Activated T-cell treated with anti-CD3 and anti-CD28 coated beads for 48 hours (primary cell): ENCODE results near the gene MED27.
"Not testable (repeated sequence)": the region's sequence is repeated elsewhere in the genome, so short reads cannot be mapped to it uniquely, and the experiment has no call there.

Experiments used
- DNase-seq: peaks from one replicate; pipeline ENCODE4 v3.0.0-alpha.2; 2020; ENCODE audit warnings: low read depth

Gene MED27

DNA sequence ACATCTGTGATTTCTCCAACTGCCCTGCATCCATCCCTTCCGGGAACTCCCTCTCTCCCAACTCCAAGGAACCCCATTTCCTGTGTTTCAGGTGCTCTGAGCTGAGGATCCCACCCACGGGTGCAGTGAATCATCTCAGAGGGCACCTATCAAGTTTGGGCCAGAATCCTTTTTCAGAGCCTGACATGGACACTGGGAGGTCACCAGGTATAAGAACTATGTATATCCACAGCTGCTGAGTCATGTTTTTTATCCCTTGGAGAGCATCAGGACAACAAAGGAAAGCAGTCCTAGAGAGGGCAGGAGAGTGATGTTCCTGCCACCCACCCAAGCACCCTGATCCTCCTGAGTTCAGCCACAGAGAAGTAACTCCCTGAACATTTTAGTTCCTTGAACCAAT is 3.8 kb downstream of the MED27 start:
- no peak for DNase-seq

GRCh38 chr9:132074736-132075135 is 4.9 kb downstream of the MED27 start:
- DNase-seq, result no peak

GRCh38 chr9:132071847-132072507 is 7.7 kb downstream of the MED27 start:
- DNase-seq, result no peak

DNA sequence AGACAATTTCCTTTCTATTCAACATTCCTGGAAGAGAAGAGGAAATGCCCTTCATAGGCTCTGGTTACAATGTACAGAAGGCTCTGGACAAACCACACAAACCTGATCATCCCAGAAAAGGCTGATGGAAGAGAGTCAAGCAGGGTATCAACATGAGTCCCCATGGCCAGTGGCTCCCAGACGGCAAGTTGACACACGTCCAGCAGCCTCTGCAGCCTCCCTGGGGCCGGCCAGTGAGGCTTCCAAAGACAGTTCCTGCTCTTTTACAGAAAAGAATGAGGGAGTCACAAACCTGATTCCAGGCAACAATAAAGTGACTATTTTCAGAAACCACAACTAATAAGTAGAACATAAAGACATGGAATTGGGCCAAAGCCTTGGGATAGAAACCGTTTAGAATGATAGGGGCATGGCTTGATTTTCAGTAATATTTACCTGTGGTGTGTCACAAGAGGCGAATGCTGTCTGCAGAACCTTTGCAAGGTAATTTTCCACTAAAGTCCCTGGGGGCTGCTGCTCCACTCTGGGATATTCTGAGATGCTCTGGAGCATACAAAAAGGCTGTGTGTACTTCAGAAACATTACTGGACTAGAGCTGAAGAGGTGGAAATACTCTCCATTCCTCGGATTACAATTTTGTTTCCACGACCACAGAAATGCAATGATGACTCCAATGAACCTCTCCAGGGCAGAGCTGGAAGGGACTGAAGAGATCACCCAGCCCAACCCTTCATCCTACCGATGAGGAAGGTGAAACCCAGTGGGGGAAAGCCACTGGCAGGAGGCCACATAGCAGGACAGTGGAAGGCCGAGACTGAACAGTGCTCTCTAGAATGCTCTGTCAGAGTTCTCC is 10.4 kb downstream of the MED27 start:
- DNase-seq, result no peak

GRCh38 chr9:132068605-132069004 is 11.1 kb downstream of the MED27 start:
- no peak for DNase-seq

DNA sequence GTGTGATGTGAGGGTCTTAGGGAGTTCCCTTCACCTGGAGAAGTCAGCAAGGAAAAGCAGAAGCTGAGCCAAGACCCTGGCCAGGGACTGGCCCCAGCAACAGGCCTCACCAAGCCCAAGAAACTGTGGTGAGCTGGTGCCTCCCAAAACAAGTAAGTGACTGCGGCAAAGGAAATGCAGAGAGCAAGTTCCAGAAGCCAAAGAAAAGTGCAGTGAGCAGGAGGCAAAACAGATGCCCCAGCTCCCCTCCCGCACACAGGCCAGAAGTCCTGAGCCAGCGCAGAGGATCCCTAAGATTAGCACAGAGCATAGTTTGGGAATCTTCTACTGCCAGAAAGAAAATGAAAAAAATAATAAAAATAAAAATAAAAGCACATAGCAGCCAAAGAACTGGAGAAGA is 13.2 kb downstream of the MED27 start:
- no peak for DNase-seq

DNA sequence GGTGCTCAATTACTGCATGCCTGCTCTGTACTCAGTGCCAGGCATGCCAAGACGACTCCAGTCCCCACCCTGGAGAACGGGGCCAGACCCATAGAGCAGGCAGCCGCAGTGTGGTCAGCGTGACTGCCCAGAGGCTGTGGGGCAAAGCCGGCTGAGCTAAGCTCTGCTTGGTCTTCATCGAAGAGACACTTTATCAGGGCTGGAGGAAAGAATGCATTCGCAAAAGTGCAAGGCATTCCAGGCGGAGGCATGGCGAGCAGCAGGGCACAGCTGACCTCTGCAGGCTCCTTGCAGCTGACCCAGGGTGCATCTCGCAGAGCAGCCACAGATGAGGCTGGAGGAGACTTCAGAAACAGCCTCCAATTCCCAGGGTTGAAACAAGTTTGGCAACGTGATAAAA is 13.6 kb downstream of the MED27 start:
- no peak for DNase-seq

GRCh38 chr9:132063281-132063680 is 16.4 kb downstream of the MED27 start:
- DNase-seq, result no peak

- DNase-seq, result no peak
These were observed 16.9 kb downstream of the MED27 start for GRCh38 chr9:132062806-132063205.

- DNase-seq, result no peak
These were observed 18.1 kb downstream of the MED27 start for GRCh38 chr9:132061526-132061925.

- no peak for DNase-seq
These were observed 20.3 kb downstream of the MED27 start for GRCh38 chr9:132059361-132059760.

GRCh38 chr9:132058226-132058625 is 21.4 kb downstream of the MED27 start:
- DNase-seq, result not testable (repeated sequence)

DNA sequence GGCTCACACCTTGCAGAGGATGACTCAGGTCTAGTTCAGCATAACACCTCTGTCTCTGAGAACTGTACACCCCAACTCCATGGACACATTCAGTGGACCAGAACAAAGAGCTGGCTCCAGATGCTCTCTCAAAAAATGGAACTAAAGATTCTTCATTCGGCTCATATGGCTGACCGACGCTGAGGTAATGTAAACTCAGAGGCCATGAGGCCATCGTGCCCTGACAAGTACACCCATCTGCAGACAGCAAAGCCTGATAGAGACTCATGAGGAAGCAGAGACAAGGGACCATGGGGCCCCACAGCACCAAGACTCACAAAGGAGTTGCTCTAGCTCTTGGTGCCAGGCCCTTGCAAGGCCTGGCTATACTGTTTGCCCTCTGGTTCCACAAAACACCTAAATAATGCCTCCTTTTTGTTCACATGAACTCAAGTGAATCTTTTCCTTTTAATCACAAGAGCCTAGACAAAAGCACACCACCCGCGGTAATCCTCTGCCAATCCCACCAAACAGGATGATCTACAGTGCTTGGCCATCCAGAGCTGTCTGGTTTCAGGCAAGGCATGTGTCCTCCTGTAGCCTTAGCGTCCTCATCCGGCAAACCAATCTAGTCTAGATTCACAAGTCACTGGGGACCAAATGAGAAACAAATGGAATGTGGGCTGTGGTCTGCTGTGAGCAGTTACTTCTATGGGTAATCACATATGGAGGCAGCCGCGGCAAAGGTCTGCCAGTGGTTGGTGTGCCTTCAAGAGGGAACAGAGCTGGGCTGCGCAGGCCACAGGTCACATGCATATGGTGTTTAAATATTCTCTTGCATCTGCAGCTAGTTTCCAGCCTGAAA is 22.7 kb downstream of the MED27 start:
- no peak for DNase-seq

DNA sequence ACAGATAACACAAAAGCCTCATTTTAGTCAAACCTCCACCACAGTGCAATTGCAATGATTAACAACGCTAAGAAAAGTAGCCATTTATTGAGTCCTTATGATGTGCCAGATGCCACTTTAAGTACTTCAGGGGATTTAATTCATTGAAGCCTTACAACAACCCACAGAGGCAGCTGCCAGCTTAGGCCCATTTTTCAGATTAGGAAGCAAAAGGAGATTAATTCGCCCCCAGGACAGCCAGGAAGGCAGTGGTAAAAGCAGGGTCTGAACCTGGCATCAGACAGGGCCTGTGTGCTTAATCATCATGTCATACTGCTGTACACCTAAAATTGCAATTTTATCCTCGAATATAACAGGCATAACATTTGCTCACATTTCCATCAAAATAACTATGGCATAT is 23.9 kb downstream of the MED27 start:
- no peak for DNase-seq

DNA sequence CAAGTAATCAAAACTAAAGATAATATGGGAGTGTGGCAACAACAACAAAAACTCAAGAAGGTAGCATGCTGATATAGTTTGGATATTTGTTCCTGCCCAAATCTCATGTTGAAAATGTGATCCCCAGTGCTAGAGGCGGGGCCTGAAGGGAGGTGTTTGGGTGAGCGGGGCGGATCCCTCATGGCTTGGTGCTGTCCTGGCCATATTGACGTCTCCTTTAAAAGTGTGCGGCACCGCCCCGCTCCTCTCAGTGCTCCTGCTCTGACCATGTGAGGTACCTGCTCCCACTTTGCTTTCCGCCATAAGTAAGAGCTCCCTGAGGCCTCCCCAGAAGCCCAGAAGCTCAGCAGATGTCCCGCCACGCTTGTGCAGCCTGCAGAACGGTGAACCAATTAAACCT is 25.6 kb downstream of the MED27 start:
- DNase-seq, result no peak

- no peak for DNase-seq
These were observed 29.8 kb downstream of the MED27 start for GRCh38 chr9:132049900-132050299.

GRCh38 chr9:132049323-132049882 is 30.3 kb downstream of the MED27 start:
- no peak for DNase-seq

- DNase-seq, result no peak
These were observed 31.5 kb downstream of the MED27 start for GRCh38 chr9:132048201-132048600.

DNA sequence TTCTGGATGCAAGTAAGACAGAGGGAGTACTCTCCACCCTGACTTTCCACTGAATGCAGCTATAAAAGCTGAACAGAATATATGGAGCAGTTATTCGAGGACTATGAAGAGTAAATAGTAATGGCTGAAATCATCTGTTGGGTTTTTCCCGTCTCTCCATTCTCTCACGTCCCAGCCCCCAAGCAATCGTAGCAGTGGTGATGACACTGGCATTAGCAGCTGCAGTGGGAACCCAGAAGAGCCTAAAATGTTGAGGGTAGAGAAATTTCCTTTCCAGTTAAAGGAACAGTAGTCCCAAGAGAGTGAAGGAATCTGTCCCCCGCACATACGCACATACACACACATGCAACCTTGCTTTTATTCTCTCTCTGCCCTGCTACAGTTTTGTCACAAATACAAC is 33.2 kb downstream of the MED27 start:
- no peak for DNase-seq

DNA sequence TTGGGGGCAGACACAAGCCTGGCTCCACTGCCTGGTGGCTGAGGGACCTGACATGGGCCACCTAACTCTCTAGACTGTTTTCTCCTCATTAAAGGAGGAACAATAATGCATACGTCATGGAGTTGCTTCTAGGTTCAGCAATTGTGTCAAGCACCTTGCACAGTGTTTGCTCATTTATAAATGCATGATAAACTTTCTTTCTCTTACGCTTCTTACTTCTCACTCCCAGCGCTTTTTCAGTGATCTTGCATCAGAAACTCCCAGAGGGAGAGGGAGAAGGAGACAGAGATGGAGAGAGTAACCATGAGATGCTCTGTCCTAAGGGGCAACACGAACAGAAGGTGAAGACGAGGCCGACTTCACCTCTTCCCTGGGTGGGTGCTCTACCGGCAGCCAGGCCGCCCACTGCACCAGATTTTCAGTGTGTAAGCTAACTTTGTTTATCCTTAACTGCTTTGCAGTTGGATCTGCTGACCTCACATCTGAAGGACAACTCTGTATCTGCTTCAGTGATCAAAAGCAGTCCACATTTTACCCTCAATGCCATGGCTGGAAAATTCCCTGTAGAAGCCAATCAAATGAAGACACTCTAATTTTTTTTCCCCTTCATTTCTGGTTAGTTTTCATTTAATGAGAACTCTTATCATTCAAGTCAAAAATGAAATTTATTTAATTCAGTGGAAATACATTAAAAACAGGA is 35.3 kb downstream of the MED27 start:
- no peak for DNase-seq

GRCh38 chr9:132043708-132044107 is 36.0 kb downstream of the MED27 start:
- no peak for DNase-seq

DNA sequence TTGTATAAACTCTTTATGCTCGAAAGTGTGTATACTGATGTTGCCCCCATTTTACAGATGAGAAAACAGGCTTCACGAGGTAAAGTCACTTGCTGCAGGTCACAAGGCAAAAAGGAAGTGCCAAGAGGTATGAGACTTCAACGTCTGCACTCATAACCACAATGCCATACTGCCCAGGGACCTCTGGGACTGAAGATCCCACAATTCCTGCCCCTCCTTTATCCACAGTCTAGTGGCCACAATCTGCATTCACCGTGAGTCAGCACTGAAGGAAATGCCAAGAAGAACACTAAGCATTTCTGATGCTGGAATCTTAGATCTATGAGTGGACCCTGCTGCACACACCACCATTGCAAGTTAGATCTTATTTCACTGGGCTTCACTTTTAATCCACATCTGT is 37.3 kb downstream of the MED27 start:
- no peak for DNase-seq
